Erythroblast (primary cell): ENCODE measurements around the gene PDAP1.

Source experiments
- DNase-seq, 2 experiments: peaks; one replicate each; lab custom pipeline; 2025; lab: John Stamatoyannopoulos, UW
- GATA1 ChIP-seq: IDR thresholded peaks from 2 replicates; pipeline ENCODE4 v1.6.1; 2011; ENCODE audit warnings: low read depth, mild to moderate bottlenecking, control low read depth, low read length, moderate library complexity
- POLR2A ChIP-seq: IDR thresholded peaks from 2 replicates; pipeline ENCODE4 v1.6.1; 2011; ENCODE audit warnings: mild to moderate bottlenecking, low read length

Gene PDAP1

DNA sequence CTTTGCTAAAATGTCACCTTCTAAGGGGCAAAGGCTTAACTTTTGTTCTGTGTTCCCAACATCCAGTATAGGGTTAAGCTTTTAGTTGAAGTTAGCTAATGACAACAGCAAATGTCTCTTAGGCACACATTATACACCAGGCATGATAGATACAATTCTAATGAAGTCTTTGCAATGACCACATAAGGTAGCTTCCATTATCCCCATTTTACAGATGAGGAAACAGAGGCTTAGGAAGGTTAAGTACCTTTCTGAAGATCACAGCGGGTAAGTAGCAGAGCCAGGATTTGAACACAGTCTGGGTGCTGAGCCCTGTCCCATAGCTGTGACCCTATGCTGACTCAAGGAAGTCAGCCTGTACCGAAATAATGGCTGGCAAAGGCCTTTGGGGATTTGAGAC is 2.2 kb upstream of the PDAP1 start:
- no peak for TF ChIP-seq POLR2A
- TF ChIP-seq GATA1: no peak
- DNase-seq: no peak

DNA sequence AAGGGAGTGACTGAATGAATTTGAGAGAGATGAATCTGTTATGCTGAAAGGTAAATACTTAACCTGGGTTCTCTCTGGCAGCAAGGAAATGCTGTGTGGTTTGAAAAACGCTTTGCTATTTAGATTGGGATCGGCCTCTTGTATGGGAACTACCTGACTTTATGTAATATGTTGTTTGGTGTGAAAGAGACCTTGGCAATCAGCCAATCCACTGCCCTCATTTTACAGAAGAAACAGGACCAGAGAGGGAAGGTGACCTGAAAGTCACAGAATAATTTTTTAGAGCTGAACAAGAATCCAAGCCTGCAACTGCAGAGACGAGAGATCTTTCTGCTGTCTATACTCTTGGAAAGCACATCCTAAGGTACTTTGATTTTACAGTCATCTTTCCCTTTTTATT is 1.4 kb upstream of the PDAP1 start:
- TF ChIP-seq POLR2A: no peak
- TF ChIP-seq GATA1: no peak
- peak; percentile 39 to 57 for DNase-seq

DNA sequence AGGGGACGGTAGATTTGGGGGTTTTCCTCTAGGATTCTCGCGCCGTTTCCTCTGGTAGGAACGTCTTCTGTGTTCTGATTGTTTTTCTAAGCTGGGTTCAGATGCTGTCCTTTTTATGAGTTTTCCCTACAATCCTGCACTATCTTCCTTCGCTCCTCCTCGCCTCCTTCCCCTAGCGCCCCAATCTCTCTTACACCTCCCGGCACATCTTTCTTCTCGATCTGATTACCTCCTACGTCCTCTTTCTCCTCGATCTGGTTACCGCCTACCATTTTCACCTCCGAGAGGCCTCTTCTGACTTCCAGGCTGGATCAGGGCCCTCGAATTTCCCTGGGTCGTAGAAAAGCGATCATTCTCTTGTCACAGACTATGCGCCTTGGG is 785 bp upstream of the PDAP1 start:
- TF ChIP-seq POLR2A (no peak), GATA1 (no peak)
- peak; percentile 70 to 74 for DNase-seq

DNA sequence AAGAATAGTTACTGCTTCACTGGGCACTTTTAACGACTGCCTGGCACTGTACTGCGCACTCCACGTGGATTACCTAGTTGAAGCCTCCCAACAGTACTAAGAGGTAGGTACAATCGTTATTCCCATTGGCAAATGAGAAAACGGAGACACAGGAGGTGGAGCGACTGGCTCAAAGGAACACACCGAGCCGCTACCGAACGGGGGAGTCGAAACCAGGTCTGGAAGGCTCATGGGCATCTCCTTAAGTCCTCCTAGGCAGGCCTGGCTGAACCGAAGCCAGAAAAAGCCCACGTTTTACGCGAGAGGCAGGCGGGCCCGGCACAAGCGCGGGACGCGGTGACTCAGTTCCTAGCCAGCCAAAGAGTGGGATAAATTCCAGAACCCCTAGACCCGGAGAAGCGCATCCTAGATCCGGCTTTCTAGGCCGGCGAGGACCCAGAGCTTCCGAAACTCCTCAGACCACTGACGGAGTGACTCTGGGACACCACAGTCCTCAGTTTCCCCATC is 472 bp downstream of the PDAP1 start:
- TF ChIP-seq POLR2A (no peak), GATA1 (no peak)
- DNase-seq: peak; percentile 69 to 80

DNA sequence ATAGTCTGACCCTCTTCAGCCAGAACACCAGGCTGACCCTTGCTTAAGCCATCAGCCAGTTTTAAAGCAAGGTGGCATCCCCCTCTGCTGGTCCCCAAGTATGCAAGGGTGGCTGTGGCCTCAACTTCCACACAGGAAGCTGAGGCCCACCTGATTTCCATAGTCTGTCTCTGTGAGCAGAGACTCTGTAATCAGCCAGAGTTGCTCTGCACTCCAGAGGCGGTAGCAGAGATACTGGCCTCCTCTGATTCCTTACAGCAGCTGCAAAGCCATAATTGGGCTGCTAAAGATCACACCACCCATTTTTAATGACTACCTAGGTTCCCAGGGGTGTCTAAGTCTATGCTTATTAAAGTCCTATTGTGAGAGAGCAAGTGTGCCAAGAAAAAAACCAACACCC is 1.8 kb downstream of the PDAP1 start:
- peak; percentile 24 to 42 for DNase-seq
- TF ChIP-seq POLR2A: no peak
- TF ChIP-seq GATA1: no peak

DNA sequence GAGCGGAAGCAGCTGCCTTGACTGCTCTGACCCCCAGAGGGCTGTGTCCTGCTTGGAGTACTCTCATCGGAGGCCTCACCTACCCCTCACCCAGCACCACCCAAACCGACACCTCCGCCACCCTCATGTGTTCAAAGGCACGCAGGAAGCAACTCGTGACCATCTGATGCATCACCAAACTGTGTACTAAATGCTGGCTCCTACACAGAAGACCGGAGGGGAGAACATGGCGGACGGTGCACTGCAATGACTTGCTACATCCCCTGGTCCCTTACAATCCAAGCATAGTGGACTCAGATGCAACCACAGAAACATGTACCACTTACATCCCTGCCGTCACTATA is 3.4 kb downstream of the PDAP1 start:
- TF ChIP-seq GATA1 (no peak), POLR2A (no peak)
- no peak for DNase-seq

DNA sequence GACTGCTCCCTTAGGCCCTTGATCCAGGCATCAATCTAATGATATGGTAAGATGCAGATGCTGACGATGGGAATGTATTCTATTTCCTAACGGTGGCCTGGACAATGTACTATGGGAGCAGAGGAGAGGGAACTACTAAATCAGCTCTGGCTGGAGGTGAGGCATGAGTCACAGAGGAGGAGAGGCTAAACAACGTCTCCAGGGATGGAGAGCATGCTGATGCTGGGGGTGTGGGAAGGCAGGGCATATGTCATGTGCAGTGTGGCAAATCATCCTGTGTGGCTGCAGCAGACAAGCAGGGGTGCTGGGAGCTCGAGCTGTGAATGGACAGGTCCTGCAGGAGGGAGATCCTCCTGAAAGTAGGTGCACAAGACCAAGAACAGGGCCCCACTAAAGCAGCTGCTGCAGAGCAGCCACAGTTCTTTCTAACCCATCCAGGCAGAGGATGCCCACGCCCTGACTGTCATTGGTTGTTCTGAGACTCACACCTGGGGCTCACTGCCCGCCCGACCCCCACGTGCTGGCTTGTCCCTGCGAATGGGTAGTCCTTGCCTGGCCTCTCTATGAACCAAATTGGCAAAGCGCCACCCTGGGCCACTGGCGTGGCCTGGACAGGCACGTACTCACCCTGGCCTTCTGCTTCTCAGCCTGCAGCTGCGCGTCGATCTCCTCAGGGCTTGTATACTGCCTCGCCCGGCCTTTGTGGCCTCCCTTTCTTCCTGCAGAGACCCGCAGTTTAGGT is 4.0 kb downstream of the PDAP1 start:
- no peak for DNase-seq
- TF ChIP-seq POLR2A (no peak), GATA1 (no peak)

DNA sequence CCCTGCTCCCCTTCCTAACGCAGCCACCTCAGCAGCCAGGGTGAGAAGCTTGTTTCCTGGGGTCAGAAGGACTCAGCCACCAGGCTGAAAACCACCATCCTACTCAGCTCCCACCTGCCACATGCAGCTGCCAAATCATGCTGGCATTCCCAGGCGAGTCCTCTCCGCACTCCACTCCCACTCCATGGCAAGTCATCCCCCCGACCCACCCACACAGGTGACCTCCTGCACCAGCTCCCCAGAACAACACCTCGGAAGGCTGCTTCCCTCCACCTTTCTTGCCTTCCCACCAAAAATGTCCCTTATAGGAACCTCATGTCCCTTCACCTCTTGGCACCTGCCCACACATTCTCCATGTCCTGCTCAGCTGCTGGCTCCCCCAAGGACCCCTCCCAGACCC is 4.6 kb downstream of the PDAP1 start:
- no peak for DNase-seq

DNA sequence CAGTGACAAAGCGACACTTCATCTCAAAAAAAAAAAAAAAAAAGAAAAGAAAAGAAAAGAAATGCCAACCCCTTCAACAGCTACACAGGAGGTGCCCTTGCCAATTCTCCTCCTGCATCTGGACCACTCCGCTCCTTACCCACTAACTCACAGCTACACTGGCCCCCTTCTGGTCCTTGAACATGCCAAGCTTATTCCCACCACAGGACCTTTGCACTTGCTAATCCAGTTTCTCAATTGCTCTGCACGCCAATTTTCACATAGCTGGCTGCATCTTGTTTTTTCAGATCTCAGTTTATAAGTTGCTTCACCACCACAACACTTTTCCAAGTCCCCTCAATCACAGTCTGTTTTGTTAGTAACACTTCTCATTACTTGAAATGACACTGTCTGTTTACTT is 5.5 kb downstream of the PDAP1 start:
- DNase-seq: no peak
- TF ChIP-seq GATA1 (no peak), POLR2A (no peak)

More for the DNA sequence above, 4.6 kb downstream of the PDAP1 start:
- TF ChIP-seq GATA1 (no peak), POLR2A (no peak)

DNA sequence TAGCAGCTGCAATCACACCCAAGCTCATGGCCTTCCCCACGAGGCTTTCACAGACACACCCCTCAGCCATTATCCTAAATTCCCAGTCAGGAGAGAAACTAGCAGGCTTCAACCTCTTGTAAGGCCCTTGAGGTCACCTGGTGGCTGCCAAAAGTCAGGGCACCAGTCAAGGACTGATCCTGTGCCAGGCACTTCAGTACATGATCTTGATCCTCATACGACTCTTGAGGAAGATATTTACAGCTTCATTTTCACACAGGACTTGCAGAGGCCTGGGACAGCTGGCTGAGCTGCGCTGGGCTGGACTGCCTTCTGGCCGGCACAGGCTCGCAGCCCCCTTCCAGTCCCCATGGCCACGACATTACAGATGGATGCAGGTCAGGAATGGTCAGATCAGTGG is 8.8 kb downstream of the PDAP1 start:
- TF ChIP-seq GATA1: no peak
- TF ChIP-seq POLR2A: no peak
- no peak for DNase-seq

DNA sequence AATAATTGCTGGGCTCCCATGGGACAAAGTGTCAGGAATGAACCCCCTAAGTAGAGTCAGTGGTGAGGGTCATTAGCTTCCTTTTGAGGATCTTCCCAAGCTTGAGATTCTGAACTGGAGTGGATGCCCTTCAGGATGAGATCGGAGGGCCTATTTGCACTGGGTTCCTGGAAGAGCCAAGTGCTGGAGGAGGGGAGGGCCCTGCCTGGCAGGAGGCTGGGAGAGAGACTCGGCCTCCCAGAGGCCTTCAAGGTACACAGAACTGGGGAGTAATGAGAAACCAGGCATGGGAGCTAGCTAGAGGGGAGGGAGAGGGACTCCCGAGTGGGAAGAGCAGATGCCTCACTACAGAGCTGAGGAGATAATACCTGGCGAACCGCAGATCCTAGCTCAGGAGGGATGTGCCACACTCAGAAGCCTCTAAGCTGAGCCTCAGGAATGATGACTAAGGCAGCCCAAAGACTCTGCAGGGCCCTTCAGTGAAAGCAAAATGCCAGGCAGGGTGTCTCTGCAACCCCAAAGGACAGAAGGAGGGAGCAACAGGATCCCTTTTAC is 9.4 kb downstream of the PDAP1 start:
- no peak for DNase-seq
- TF ChIP-seq POLR2A: no peak
- TF ChIP-seq GATA1: no peak

DNA sequence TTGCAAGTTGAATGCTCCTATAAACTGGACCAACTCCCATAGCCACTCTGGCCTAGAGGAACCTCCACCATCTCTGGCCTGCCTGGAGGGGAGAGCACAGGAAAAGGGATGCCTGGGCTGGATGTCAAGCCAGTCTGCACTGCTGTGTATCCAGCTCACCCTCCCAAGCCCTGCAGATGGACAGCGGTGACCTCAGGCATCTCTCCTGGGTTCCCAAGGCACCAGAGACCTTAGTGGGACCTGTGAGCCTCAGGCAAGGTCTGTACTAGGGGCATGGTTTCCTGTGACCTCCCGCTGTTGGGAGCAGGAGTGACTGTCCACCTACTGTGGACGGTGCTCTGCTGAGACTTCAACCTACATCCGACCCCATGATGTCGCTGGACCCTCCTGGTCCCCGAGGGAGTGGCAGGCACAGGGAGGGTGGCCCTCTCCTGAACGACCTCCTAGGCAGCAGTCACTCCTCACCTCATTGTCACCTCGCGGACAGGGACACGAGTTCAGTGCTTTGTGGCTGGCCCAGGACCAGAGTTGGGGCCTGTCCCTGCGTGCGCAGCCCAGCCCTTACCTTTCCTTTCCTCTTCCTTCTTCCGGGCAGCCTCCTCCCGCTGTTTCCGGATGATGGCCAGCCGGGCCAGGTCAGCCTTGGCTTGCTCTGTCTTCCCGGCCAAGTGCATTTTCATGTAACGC is 11.0 kb downstream of the PDAP1 start:
- TF ChIP-seq GATA1 (no peak), POLR2A (no peak)
- no peak for DNase-seq

DNA sequence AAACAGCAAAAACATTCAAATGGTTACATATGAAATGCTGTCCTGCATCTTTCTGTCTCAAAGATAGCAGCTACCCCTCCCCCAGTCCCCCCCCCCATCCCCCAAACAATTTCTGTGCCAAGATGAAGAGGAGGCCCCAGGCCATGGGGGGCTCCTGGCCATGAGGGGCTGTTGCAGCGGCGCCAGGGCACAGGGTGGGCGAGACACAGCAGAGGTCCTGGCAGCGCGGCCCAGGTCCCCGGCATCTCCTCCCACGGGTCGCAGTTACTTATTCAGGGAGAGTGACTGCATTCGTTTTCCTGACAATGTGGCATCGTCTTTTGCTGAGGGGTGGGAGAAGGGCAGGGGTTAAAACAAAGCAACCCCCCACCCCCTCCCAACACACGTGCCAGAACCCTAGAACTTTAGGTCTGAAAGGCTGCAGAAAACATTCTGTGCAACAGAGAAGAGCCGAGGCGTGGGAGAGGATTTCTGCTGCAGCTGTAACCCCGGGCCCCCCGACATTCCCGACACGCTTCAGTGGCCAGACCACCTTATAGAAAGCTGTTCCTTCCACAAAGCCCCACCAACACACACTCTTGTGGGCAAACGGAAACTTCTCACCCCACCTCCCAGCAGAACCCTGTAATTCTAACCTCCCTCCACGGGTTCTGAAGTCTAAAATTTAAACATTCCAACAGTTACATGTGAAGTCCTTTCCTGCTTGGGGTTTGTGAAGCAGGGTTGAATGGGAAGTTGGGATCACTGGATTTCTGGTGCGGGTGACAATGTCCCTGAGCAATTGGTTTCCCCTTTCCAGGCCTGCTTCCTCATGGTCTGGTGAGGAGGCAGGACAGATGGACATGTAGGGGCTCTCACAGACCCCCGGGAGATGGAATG is 11.7 kb downstream of the PDAP1 start:
- TF ChIP-seq GATA1 (no peak), POLR2A (no peak)
- DNase-seq: no peak

DNA sequence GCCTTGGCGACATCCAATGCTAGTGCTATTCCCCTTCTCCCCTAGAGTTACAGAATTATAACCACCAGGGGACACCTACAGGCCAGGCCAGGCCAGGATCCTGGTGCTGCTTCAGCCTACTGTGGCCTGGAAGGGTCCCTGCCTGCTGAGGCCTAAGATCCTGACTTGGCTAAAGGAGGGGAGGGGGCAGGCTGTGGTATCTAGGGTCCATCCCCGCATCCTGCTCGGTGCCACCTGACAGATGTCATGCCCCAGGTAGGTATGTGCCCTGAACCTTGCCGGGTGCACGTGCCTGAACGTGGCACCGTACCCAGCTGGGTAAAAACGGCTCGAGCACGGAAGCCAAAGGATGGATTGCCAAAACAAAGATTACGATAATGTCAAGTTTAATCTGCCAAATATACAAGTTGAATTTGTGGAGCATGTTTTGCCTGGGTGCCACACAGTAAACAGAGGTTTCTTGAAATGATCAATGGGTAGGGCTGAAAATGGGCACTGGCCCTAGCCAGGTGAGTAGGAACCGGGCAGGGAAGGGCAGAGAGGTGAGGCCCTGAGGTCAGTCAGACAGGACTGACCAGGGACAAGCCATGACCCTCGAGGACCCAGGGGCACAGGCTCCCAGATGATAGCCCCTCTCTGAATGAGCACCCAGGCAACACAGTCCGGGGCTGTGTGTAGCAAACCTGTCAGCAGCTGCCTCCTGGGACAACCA is 12.6 kb downstream of the PDAP1 start:
- TF ChIP-seq GATA1 (no peak), POLR2A (no peak)

More for the DNA sequence above, 12.6 kb downstream of the PDAP1 start:
- DNase-seq: no peak
